Activated CD4-positive, CD25-positive, alpha-beta regulatory T cell treated with anti-CD3 and anti-CD28 coated beads, Interleukin-2, amount 50 U/mL, for 16 hours (primary cell): ENCODE results near the gene PRKACA.

Source experiments
- DNase-seq: peaks from one replicate; pipeline ENCODE4 v3.0.0-alpha.2; 2020; ENCODE audit warnings: low read depth, low spot score

PRKACA gene

DNA sequence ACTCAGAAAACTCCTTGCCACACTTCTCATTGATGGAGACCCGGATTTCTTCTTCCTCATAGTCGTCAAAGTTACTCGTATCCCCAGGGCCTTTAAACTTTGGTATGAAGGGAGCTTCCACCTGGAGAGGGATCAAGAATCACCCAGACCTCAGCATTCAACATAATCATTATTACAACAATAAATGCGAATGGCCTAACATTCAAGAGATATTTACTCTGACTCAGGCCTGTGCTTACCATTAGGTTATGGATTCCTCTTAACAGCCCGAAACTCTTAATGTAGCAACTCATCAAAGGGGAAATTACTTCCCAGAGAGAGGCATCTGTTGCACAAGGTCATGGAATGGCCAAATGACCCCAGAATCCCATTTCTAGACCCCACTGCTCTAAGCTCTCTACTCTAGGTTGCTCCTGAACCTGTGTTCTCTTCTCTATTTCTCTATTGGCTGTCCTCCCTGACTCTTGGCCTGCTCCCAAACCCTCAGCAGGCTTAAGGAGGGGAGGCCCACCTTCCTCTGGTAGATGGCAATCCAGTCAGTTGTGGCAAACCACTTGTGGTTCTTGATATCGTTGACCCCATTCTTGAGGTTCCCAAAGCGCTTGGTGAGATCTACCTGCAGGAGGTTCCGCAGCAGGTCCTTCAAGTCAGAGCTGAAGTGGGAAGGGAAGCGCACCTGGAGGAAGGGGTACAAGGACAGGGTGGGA lies 24.3 kb downstream of the PRKACA start:
- no peak for DNase-seq

GRCh38 chr19:14091813-14092462 lies 25.6 kb downstream of the PRKACA start:
- DNase-seq = no peak

DNA sequence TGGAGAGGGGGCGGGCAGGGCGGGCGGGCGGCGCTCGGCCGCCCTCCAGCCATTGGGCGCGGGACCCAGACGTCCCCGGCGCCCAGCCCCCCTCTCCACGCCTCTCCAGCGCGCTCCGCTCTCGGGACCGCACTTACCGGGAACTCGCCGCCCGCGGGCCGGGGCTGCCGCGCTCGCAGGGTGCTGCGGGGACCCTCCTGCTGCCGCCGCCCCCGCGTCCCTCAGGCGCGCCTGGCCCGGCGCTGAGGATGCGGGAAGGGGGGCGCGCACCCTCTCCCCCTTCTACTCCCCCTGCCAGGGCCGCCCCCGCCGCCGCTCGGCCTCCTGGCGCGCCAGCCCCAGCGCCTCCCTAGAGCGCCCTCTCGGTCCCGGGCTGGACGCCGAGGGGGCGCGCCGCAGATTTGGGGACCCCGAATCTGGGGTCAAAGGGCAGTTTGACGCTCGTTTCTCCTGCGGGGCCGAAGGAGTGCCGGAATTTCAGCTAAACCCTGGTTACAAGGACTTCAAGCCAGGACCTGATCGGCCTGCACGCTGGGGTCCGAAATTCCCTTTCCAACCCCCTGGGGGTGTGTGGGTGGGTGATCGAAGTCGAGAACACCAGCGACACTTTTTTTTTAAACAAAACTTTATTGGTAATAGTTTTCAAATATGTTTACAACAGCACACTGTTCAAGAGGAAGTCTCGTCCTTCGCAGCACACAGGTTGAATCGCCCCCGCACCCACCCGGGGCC lies 26.3 kb downstream of the PRKACA start:
- DNase-seq = no peak

- peak; percentile 66 for DNase-seq
Observed at GRCh38 chr19:14090509-14091080, 27.0 kb downstream of the PRKACA start, which contains the start of gene SAMD1. Gene SAMD1 (minus strand): TSS chr19:14090751.

DNA sequence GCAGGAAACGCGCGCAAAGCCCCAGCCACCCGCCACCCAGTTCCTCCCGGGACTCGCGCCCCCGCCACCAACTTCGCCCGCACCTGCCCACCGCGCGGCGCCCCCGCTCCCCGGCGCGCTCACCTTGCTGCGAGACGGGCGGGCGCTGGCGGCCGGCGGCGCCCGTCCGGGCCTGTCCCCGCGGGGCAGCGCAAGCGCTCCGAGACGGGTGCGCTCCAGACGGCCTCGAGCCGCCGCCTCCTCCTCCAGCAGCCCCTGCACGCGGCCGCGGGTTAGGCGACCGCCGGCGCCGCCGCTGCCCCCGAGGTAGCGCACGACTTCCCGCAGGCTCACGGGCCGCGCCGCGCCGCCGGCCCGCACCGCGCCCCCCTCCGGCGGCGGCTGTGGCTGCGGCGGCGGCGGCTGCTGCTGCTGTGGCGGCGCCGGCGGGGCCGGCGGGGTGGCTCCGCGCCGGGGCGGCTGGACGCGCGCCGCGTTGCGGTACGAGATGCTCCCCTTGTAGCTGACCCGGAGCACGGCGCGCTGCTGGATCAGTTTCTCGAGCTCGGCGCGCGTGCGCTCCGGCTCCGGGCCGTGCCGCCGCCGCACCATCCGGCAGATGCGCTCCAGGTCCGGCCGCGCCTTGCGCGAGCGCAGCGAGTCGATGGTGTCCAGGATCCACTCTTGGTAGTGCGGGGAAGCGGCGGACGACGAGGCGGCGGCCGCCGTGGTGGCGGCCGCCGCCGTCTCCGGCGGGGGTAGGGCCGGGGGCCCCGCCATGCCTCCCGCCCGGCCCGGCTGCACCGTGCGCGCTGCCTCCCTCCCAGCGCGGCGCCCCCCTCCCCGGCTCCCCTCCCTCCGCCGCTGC lies 27.7 kb downstream of the PRKACA start:
- no peak for DNase-seq

GRCh38 chr19:14089412-14089661 lies 28.2 kb downstream of the PRKACA start:
- DNase-seq = no peak

GRCh38 chr19:14088634-14089411 lies 28.7 kb downstream of the PRKACA start:
- DNase-seq = no peak

- no peak for DNase-seq
Observed at GRCh38 chr19:14086098-14086497, 31.5 kb downstream of the PRKACA start.

DNA sequence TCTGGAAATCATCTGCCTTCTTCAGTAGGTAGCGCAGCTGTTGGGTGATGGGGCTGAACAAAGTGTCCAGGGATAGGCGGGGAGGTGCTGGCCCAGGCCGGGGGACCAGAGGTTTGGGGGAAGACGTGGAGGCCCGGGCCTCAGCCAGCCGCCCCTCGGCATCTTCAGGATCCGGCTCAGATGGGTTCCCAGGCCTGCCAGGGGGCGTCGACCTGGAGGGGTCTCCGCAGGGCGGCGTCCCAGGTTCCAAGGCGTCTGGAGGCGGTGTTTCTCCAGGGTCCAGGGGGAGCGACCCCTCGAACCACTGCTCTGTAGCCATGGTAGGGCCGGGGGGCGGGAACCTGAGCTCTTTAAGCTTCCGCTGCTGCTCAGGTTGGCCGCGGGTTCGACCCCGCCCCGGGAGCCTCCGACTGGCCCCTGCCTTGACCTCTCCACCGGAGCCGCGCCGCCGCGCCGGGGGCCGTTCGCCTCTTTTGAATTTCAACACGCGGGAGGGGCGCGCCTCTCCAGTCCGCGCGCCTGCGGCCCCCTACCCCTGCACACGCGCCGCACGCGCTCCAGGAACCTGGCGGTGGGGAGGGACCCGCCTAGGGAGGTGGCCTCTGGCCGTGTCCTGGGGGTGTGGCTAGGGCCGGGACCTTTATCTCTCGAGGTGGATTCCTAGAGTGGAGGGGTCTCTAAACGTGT lies 32.1 kb downstream of the PRKACA start, which contains the start of gene C19orf67:
TSS of gene C19orf67 (minus strand) at position 475 of the 687 bp plus-strand sequence. CDS start at position 319, 156 bp downstream.
- no peak for DNase-seq

GRCh38 chr19:14082675-14082960 lies 34.9 kb downstream of the PRKACA start:
- DNase-seq = no peak

- DNase-seq = no peak
Observed at GRCh38 chr19:14081797-14082674, 35.5 kb downstream of the PRKACA start.

GRCh38 chr19:14080887-14081796 lies 36.4 kb downstream of the PRKACA start:
- DNase-seq = peak; percentile 99

- no peak for DNase-seq
Observed at GRCh38 chr19:14078411-14078810, 39.2 kb downstream of the PRKACA start.

GRCh38 chr19:14073925-14074838 lies 43.4 kb downstream of the PRKACA start:
- no peak for DNase-seq

- DNase-seq = no peak
Observed at GRCh38 chr19:14073261-14073924, 44.2 kb downstream of the PRKACA start.

DNA sequence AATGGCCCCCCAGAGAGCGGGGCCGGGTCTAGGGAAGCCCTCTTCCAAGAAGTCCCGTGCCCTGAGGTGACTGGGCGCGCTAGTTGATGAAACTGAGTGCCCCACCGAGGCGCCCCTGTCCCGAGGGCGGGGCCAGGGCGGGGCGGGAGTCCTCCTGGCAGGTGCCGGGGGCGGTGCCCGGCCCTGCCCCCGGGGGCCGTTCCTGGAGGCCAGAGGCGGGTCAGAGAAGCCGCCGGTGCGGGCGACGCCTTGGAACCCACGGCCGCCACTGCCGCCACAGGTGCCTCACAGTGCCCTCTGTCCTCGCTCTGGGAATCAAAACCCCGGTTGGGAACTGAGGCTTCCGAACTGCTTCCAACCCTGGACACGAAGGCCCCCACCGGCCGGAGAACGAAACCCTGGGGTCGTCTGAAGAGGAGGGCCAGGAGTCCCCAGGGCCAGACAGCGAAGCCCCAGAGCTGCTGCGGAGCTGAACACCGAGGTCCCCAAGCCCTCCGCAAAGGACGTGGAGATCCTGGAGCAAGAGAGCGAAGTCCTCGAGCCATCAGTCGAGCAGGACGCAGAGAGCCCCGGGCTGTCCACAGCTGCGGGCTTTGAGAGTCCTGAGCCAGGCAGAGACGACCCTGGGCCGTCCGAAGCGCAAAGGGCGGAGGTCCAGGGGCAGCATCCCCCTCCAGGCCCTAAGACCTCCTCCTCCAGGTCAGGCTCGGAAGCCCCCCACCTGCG lies 44.9 kb downstream of the PRKACA start, which contains the start of gene MISP3:
TSS of gene MISP3 (plus strand) at position 252 of the 726 bp plus-strand sequence. CDS start 524 bp downstream, outside the sequence.
- DNase-seq = no peak
